Nephron progenitor cell (in vitro differentiated cells): ENCODE measurements around the gene SLC10A4.
A peak's percentile ranks its signal among the peaks of the same experiment; 100 is the strongest.
"Not testable (repeated sequence)": the region's sequence is repeated elsewhere in the genome, so short reads cannot be mapped to it uniquely, and the experiment has no call there.

Experiments used
- DNase-seq: peaks from one replicate; pipeline ENCODE4 v3.0.0; 2021
- H3K27ac Mint-ChIP-seq: 2 replicates; pipeline ENCODE4 v1.8.0; 2021; ENCODE audit warnings: mild to moderate bottlenecking, moderate library complexity, mixed read lengths
- H3K27me3 Mint-ChIP-seq: 2 replicates; pipeline ENCODE4 v1.8.0; 2021; ENCODE audit warnings: mild to moderate bottlenecking, low read depth, mixed read lengths; ENCODE audit not compliant: poor library complexity
- H3K36me3 Mint-ChIP-seq: 2 replicates; pipeline ENCODE4 v1.8.0; 2021; ENCODE audit warnings: low read depth, mixed read lengths
- H3K4me1 Mint-ChIP-seq: 2 replicates; pipeline ENCODE4 v1.8.0; 2021; ENCODE audit warnings: mixed read lengths
- H3K4me3 Mint-ChIP-seq: 2 replicates; pipeline ENCODE4 v1.8.0; 2021; ENCODE audit warnings: mild to moderate bottlenecking, moderate library complexity, mixed read lengths
- H3K9me3 Mint-ChIP-seq: 2 replicates; pipeline ENCODE4 v1.8.0; 2021; ENCODE audit warnings: mild to moderate bottlenecking, moderate library complexity, mixed read lengths
- TF ChIP-seq, protein P1 (sequence below): fragments of 200-600 bp; sonication (generic); IDR thresholded peaks from 2 replicates; pipeline ENCODE4 v1.5.0; 2021; ENCODE audit warnings: antibody characterized with exemption

The SLC10A4 gene, protein sequence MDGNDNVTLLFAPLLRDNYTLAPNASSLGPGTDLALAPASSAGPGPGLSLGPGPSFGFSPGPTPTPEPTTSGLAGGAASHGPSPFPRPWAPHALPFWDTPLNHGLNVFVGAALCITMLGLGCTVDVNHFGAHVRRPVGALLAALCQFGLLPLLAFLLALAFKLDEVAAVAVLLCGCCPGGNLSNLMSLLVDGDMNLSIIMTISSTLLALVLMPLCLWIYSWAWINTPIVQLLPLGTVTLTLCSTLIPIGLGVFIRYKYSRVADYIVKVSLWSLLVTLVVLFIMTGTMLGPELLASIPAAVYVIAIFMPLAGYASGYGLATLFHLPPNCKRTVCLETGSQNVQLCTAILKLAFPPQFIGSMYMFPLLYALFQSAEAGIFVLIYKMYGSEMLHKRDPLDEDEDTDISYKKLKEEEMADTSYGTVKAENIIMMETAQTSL

DNA sequence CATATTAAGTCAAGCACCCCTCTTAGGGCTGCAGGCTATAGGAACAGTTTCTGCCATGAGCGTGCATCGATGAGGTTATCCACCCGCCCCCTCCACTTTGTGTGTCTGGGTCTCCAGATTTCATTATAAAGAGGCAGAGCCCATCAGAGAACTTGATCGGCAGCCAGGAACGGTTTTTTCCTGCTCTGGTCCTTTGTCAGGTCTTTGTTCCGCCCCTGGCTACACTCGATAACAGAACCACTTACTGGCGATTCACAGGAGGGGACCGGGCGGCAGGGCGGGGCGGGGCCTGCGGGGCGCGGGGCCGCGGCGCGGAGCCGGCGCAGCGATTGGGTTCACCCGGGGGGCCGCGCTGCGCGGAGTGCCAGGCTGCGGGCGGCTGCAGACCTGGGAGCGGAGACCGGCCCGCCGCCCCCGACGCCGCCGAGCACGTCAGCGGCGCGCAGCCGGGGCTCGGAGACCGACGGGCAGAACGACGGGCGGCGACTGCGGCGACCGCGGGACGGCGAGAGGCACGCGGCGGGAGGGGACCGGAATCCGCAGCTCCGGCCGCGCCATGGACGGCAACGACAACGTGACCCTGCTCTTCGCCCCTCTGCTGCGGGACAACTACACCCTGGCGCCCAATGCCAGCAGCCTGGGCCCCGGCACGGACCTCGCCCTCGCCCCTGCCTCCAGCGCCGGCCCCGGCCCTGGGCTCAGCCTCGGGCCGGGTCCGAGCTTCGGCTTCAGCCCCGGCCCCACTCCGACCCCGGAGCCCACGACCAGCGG, at the start of gene SLC10A4:
SLC10A4 (plus strand) TSS at position 338 of the 771 bp plus-strand sequence; CDS start at position 557, 219 bp downstream.
- H3K9me3 Mint-ChIP-seq: peaks cover 5% of the 10 kb centered on the region
- peak; percentile 78 for DNase-seq
- H3K36me3 Mint-ChIP-seq: no peaks in the 10 kb centered on the region
- H3K27ac Mint-ChIP-seq: no peak within 1 kb of the TSS
- TF ChIP-seq, protein P1, sequence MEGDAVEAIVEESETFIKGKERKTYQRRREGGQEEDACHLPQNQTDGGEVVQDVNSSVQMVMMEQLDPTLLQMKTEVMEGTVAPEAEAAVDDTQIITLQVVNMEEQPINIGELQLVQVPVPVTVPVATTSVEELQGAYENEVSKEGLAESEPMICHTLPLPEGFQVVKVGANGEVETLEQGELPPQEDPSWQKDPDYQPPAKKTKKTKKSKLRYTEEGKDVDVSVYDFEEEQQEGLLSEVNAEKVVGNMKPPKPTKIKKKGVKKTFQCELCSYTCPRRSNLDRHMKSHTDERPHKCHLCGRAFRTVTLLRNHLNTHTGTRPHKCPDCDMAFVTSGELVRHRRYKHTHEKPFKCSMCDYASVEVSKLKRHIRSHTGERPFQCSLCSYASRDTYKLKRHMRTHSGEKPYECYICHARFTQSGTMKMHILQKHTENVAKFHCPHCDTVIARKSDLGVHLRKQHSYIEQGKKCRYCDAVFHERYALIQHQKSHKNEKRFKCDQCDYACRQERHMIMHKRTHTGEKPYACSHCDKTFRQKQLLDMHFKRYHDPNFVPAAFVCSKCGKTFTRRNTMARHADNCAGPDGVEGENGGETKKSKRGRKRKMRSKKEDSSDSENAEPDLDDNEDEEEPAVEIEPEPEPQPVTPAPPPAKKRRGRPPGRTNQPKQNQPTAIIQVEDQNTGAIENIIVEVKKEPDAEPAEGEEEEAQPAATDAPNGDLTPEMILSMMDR: no peak
- H3K4me1 Mint-ChIP-seq: no peaks in the 10 kb centered on the region
- peaks cover 80% of the 10 kb centered on the region for H3K27me3 Mint-ChIP-seq
- H3K4me3 Mint-ChIP-seq: peak within 1 kb of the TSS; percentile 79

DNA sequence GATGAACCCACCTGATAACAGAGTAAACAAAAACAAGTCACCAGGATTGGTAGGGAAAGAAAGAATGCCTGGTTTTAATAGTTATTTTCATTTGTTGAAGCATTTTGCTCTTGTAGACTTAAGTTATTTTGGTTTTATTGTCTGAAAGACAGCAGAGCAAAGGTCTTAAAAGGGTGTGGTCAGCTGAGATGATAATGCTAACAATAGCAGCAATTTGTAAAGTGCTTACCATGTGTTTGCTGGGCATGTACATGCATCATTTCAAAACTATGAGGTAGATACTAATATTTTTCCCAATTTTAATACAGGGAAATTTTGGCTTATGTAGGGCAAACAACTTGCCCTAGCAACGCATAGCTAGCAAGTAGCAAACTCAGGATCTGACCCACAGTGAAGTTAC, 46.8 kb upstream of the SLC10A4 start:
- Mint-ChIP-seq H3K4me3 (no peak overlapping the region), H3K9me3 (no peaks in the 10 kb centered on the region), H3K36me3 (no peaks in the 10 kb centered on the region), H3K27me3 (no peaks in the 10 kb centered on the region), H3K27ac (no peak overlapping the region), H3K4me1 (peaks cover 8% of the 10 kb centered on the region)
- TF ChIP-seq, protein P1: no peak
- no peak for DNase-seq

DNA sequence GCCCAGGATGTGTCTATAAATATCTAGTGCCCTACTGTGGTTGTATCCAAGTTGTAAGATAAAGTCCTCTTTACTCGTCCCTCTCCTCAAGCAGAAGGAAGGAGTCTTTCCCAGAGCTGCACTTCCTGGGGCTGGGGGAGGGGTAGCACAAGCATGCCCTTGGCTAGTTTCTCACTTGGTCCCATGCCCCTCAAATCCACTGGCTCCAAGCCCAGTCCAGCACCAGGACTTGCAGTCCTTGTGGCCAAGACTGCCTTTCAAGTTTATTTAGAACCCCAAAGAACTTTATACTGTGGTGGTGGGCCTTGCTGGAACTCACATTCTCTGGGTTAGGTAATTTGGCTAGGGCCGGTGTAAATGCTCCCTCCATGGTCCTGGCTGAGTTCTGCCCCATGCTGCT, 43.2 kb upstream of the SLC10A4 start:
- Mint-ChIP-seq H3K36me3 (no peaks in the 10 kb centered on the region), H3K27ac (no peak overlapping the region), H3K4me1 (no peaks in the 10 kb centered on the region), H3K9me3 (no peaks in the 10 kb centered on the region), H3K27me3 (no peaks in the 10 kb centered on the region), H3K4me3 (no peak overlapping the region)
- TF ChIP-seq, protein P1: no peak
- DNase-seq: no peak

DNA sequence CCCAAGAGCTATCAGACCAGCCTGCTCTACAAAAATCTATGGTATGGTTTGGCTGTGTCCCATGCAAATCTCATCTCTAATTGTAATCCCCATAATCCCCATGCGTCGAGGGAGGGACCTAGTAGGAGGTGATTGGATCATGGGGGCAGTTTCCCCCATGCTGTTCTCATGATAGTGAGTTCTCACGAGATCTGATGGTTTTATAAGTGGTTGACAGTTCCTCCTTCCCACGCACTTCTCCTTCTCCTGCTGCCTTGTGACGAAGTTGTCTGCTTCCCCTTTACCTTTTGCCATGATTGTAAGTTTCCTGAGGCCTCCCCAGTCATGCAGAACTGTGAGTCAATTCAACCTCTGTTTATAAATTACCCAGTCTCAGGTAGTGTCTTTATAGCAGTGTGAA, 42.2 kb upstream of the SLC10A4 start:
- DNase-seq, H3K4me1 Mint-ChIP-seq, H3K27me3 Mint-ChIP-seq, H3K9me3 Mint-ChIP-seq, H3K4me3 Mint-ChIP-seq, H3K27ac Mint-ChIP-seq, H3K36me3 Mint-ChIP-seq: not testable (repeated sequence)

DNA sequence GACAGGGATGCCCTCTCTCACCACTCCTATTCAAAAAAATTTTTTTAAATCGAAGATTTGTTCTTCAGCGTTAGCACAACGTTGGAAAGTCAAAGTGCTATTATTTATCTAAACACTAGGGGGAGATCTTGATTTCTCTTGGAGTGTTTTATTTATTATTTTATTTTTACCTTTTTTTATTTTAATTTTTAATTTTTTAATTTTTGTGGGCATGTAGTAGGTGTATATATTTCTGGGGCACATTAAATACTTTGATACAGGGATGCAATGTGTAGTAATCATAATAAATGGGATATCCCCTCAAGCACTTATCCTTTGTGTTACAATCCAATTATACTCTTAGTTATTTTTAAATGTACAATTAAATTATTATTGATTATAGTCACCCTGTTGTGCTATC, 37.4 kb upstream of the SLC10A4 start:
- TF ChIP-seq, protein P1: peak; percentile 53
- no peak overlapping the region for H3K27ac Mint-ChIP-seq
- H3K9me3 Mint-ChIP-seq: no peaks in the 10 kb centered on the region
- H3K27me3 Mint-ChIP-seq: peaks cover 5% of the 10 kb centered on the region
- no peak for DNase-seq
- no peak overlapping the region for H3K4me3 Mint-ChIP-seq
- H3K4me1 Mint-ChIP-seq: no peaks in the 10 kb centered on the region
- H3K36me3 Mint-ChIP-seq: no peaks in the 10 kb centered on the region

DNA sequence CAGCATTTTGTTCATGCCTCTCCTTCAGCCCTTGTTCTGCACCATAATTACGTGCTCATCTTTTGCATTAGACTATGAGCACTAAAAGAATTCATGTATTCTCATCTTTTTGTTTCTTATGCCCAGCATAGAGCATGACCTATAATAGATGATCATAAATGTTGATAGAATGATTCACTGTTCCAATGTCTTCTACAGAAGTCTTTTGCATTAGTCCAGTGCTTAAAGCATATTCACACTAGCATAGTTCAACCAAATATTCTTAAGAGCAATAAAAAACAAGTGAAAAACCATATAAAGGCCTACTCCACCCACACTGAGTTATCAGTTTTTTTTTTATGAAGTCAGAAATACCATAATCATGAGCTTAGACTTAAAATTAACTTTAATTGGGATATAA, 36.5 kb upstream of the SLC10A4 start:
- H3K27me3 Mint-ChIP-seq: peaks cover 5% of the 10 kb centered on the region
- H3K4me1 Mint-ChIP-seq: no peaks in the 10 kb centered on the region
- H3K4me3 Mint-ChIP-seq: no peak overlapping the region
- H3K9me3 Mint-ChIP-seq: no peaks in the 10 kb centered on the region
- no peaks in the 10 kb centered on the region for H3K36me3 Mint-ChIP-seq
- no peak overlapping the region for H3K27ac Mint-ChIP-seq
- TF ChIP-seq, protein P1: no peak
- no peak for DNase-seq
